Measurements from ENCODE around the gene IPMK. TPM values are rescaled to one million over a fixed set of nuclear protein-coding genes. Genes with fewer than 3 reads are reported as not detected.

The IPMK gene
- total RNA-seq, 6 experiments from 2014 or later: 3.3 to 3.8 (median 3.5) TPM

DNA sequence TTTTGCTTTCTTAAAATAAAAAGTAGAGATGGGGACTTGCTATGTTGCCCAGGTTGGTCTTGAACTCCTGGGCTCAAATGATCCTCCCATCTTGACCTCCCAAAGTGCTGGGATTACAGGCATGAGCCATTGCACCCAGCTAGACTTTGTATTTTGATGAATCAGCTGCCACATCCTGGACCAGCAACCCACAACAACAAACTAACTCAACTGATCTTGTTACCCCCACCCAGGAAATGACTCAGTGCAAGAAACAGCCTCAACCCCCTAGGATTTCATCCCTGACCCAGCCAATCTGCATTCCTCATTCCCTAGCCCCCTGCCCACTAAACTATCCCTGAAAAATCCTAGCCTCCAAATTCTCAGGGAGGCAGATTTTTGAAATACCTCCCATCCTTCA, 123.8 kb downstream of the IPMK start:
- no peak for DNase-seq
- Mint-ChIP-seq H3K36me3 (ENCODE audit: low read depth) (no peaks in the 10 kb centered on the region), H3K4me3 (no peak overlapping the region), H3K9me3 (peaks cover 7% of the 10 kb centered on the region), H3K27ac (no peak overlapping the region), H3K4me1 (ENCODE audit: low read depth) (peaks cover 8% of the 10 kb centered on the region), H3K27me3 (ENCODE audit: insufficient read depth) (peaks cover 6% of the 10 kb centered on the region)
- TF ChIP-seq, protein P1, sequence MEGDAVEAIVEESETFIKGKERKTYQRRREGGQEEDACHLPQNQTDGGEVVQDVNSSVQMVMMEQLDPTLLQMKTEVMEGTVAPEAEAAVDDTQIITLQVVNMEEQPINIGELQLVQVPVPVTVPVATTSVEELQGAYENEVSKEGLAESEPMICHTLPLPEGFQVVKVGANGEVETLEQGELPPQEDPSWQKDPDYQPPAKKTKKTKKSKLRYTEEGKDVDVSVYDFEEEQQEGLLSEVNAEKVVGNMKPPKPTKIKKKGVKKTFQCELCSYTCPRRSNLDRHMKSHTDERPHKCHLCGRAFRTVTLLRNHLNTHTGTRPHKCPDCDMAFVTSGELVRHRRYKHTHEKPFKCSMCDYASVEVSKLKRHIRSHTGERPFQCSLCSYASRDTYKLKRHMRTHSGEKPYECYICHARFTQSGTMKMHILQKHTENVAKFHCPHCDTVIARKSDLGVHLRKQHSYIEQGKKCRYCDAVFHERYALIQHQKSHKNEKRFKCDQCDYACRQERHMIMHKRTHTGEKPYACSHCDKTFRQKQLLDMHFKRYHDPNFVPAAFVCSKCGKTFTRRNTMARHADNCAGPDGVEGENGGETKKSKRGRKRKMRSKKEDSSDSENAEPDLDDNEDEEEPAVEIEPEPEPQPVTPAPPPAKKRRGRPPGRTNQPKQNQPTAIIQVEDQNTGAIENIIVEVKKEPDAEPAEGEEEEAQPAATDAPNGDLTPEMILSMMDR (IDR thresholded peaks at IDR 0.05): no peak

Other genes with a start within 250 kb of the IPMK start
- 10 to 100 TPM; 36.6 to 55.3 (median 43.8) TPM for gene CISD1, start 1.3 kb upstream of the IPMK start, total RNA-seq (2021; fragmentation: NEBNext Ultra II Directional; extraction: Animal tissue kit (Norgen Biotek cat#: 25700))
- 10 to 100 TPM in 4 of 6 experiments, 1 to 10 TPM in 2; 8.1 to 11.3 (median 10.1) TPM for gene UBE2D1, start 67.1 kb upstream of the IPMK start, total RNA-seq (2021; fragmentation: NEBNext Ultra II Directional; extraction: Animal tissue kit (Norgen Biotek cat#: 25700))
- 10 to 100 TPM; 21.4 to 27.1 (median 26.0) TPM for gene TFAM, start 117.5 kb upstream of the IPMK start, total RNA-seq (2021; fragmentation: NEBNext Ultra II Directional; extraction: Animal tissue kit (Norgen Biotek cat#: 25700))
- gene BICC1, start 245.0 kb upstream of the IPMK start, total RNA-seq (2021; fragmentation: NEBNext Ultra II Directional; extraction: Animal tissue kit (Norgen Biotek cat#: 25700)): 10 to 100 TPM; 55.6 to 67.7 (median 64.8) TPM